Keratinocyte (primary cell): Measurements from ENCODE around the gene PTGDS.

Experiments
- EZH2 ChIP-seq: IDR thresholded peaks from one replicate; pipeline ENCODE4 v1.6.1; 2012; ENCODE audit warnings: inconsistent platforms, mild to moderate bottlenecking, low read length, moderate library complexity
- TF ChIP-seq, protein P1 (sequence below), 3 experiments: IDR thresholded peaks in 1 of 3; conservative IDR thresholded peaks in 1 of 3; optimal IDR thresholded peaks in 1 of 3; 2 replicates in 2 of 3; 3 replicates in 1 of 3; pipeline versions ENCODE3 to v1.5.1; 2011; ENCODE audit warnings: low read length in 3 of 3, mild to moderate bottlenecking in 3 of 3, moderate library complexity in 2 of 3, control low read depth in 1 of 3, inconsistent platforms in 1 of 3; ENCODE audit not compliant: insufficient read depth in 2 of 3; ENCODE audit errors: extremely low read depth in 1 of 3

DNA sequence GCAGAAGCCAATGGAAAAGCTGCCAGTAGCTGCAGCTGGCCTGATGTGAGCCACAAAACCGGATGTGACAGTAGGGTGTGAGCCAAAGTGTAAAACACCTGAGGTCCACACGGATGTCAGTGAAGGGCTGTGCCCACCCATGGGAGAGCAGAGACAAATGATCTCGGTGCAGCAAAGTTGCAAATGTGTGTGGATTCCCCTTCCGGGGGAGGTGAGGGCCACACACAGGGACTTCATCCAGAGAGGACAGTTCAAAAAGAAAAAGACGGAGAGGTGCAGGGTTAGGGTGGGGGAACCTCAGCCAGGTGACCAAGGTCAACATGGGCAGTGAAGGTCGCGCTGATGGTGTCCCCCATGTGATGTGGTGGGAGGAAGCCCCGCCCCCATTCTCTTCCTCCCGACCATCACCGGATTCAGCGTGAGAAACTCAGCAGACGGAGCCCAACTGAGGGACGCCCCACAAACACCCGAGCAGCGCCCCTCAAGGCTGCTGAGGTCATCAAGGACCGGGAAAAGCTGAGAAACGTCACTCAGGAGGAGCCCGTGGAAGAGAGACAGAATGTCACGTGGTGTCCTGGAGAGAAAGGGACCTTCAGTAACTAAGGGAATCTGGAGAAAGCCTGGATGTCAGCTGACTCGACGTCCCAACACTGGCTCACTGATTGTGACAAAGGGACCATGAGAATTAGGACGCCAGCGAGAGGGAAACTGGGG lies 11.4 kb upstream of the PTGDS start:
- TF ChIP-seq, protein P1, sequence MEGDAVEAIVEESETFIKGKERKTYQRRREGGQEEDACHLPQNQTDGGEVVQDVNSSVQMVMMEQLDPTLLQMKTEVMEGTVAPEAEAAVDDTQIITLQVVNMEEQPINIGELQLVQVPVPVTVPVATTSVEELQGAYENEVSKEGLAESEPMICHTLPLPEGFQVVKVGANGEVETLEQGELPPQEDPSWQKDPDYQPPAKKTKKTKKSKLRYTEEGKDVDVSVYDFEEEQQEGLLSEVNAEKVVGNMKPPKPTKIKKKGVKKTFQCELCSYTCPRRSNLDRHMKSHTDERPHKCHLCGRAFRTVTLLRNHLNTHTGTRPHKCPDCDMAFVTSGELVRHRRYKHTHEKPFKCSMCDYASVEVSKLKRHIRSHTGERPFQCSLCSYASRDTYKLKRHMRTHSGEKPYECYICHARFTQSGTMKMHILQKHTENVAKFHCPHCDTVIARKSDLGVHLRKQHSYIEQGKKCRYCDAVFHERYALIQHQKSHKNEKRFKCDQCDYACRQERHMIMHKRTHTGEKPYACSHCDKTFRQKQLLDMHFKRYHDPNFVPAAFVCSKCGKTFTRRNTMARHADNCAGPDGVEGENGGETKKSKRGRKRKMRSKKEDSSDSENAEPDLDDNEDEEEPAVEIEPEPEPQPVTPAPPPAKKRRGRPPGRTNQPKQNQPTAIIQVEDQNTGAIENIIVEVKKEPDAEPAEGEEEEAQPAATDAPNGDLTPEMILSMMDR (optimal IDR thresholded peaks at IDR 0.05 in 1 of 3, IDR thresholded peaks at IDR 0.05 in 1 of 3, conservative IDR thresholded peaks at IDR 0.05 in 1 of 3; ENCODE audit: extremely low read depth in 1 of 3, insufficient read depth in 2 of 3, low read length in 3 of 3) = no peak
- TF ChIP-seq EZH2 = no peak
